Cardiac muscle cell (in vitro differentiated cells and primary cell): ENCODE results near the gene APELA. TPM values are rescaled to one million over a fixed set of nuclear protein-coding genes. Genes with fewer than 3 reads are reported as not detected.
"Not testable (repeated sequence)": the region's sequence is repeated elsewhere in the genome, so short reads cannot be mapped to it uniquely, and the experiment has no call there.

ENCODE experiments used
- DNase-seq, 2 donors: peaks; one replicate each; pipeline versions ENCODE4 v3.0.0 to v3.0.0-alpha.2; 2010 to 2017; ENCODE audit warnings: low read depth in 1 of 2, low spot score in 1 of 2
- H3K27ac ChIP-seq: fragments of 200-600 bp; sonication (generic); 2 replicates; pipeline ENCODE4 v1.5.1; 2016
- H3K27me3 ChIP-seq: fragments of 200-600 bp; sonication (generic); 2 replicates; pipeline ENCODE4 v1.6.0; 2016; ENCODE audit warnings: control low read depth
- H3K36me3 ChIP-seq: fragments of 200-600 bp; sonication (generic); 2 replicates; pipeline ENCODE4 v1.5.1; 2016; ENCODE audit warnings: control low read depth
- H3K4me1 ChIP-seq: fragments of 200-600 bp; sonication (generic); 2 replicates; pipeline ENCODE4 v1.8.1; 2017; ENCODE audit warnings: low read depth, mild to moderate bottlenecking, mixed run types
- H3K4me3 ChIP-seq: fragments of 200-600 bp; sonication (generic); 2 replicates; pipeline ENCODE4 v1.5.1; 2016; ENCODE audit warnings: mild to moderate bottlenecking
- H3K9me3 ChIP-seq: fragments of 200-600 bp; sonication (generic); 2 replicates; pipeline ENCODE4 v1.5.1; 2017; ENCODE audit warnings: low read depth, mild to moderate bottlenecking, control low read depth
- CTCF ChIP-seq: IDR thresholded peaks from 2 replicates; pipeline ENCODE4 v1.5.1; 2012; ENCODE audit warnings: low read depth, mild to moderate bottlenecking, low read length
- polyA plus RNA-seq: library from polyadenylated mRNA; unstranded; fragments of >200 nt; fragmentation: Nextera tagmentation; extraction: Ambion mirVana; gene quantifications from 2 replicates; pipeline ENCODE4 v1.2.1, GENCODE V29; 2016
- total RNA-seq: library from RNA; depleted of rRNA; stranded (reverse); fragments of >200 nt; gene quantifications from 2 replicates; pipeline ENCODE4 v1.2.3, GENCODE V29; 2016

APELA gene
- total and polyA plus RNA-seq, 2 experiments from 2014 or later = 2.3 to 5.8 TPM

DNA sequence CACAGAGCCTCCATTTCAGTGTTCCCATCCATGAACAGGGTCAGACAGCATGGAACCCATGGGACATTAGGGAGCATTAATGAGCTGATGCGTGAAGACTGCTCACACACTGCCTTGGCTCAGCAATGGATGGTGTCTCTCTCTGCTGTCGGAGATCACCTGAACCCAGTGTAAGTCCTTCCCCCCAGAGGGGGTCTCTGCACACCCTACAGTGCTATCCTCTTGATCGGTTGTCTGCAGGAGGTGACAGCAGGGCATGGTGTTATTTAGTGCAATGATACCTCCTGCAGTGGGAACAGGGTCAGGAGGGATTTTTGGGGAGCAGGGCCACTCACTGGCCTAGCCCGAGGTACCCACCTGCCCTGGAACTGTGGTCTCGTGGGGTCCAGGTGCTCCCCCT, 25.6 kb downstream of the APELA start:
- Histone ChIP-seq H3K9me3 (no peaks in the 10 kb centered on the region), H3K4me3 (no peak overlapping the region), H3K27me3 (no peaks in the 10 kb centered on the region), H3K4me1 (no peaks in the 10 kb centered on the region), H3K36me3 (no peaks in the 10 kb centered on the region), H3K27ac (no peak overlapping the region)
- no peak for TF ChIP-seq CTCF
- DNase-seq = no peak

GRCh38 chr4:164904336-164904735, 27.4 kb downstream of the APELA start:
- TF ChIP-seq CTCF = no peak
- Histone ChIP-seq H3K36me3 (no peaks in the 10 kb centered on the region), H3K4me3 (no peak overlapping the region), H3K27ac (no peak overlapping the region), H3K27me3 (no peaks in the 10 kb centered on the region), H3K9me3 (no peaks in the 10 kb centered on the region), H3K4me1 (no peaks in the 10 kb centered on the region)
- DNase-seq = no peak

GRCh38 chr4:164904941-164905340, 28.0 kb downstream of the APELA start:
- H3K9me3 ChIP-seq = no peaks in the 10 kb centered on the region
- H3K27me3 ChIP-seq = no peaks in the 10 kb centered on the region
- H3K27ac ChIP-seq = no peak overlapping the region
- no peaks in the 10 kb centered on the region for H3K4me1 ChIP-seq
- TF ChIP-seq CTCF = no peak
- no peak for DNase-seq
- no peaks in the 10 kb centered on the region for H3K36me3 ChIP-seq
- H3K4me3 ChIP-seq = no peak overlapping the region

DNA sequence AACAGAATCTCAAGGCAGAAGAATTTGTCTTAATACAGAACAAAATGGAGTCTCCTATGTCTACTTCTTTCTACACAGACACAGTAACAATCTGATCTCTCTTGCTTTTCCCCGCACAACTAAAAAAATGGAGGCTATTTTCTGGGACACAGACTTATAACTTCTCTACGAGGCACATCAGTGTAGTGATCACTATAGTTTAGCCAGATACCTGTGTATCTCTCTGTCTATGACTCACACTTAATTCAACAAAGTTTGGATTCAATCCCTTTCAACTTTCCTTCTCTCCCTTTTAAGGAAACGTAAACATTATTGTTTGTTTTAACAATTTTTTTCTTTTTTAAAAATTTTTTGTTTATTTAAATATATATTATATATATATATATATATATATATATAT, 29.4 kb downstream of the APELA start:
- DNase-seq = no peak
- Histone ChIP-seq H3K4me1 (no peaks in the 10 kb centered on the region), H3K27ac (no peak overlapping the region), H3K9me3 (no peaks in the 10 kb centered on the region), H3K36me3 (no peaks in the 10 kb centered on the region), H3K4me3 (no peak overlapping the region), H3K27me3 (no peaks in the 10 kb centered on the region)
- TF ChIP-seq CTCF = no peak

- H3K27me3 ChIP-seq, H3K36me3 ChIP-seq, H3K9me3 ChIP-seq, H3K4me3 ChIP-seq, DNase-seq, H3K4me1 ChIP-seq, H3K27ac ChIP-seq: not testable (repeated sequence)
These were observed 36.5 kb downstream of the APELA start for GRCh38 chr4:164913506-164913905.

DNA sequence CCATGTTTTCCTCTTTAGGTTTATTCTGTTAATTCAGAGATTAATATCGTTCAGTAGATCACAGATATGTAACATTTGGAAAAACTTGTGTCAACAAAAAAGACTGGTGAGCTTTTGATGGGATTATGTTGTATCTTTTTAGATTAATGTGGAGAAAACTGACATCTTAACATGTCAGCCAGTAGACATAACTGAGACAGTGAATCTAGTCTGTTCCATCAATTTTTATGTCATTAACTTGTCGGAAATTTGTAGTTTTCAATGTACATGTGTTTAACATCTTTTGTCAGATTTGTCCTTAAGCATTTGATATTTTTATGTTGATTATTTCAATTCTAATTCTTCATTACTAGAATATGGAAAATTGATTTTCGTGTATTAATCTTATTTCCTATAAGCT, 42.0 kb downstream of the APELA start:
- no peak overlapping the region for H3K4me3 ChIP-seq
- no peaks in the 10 kb centered on the region for H3K36me3 ChIP-seq
- H3K27ac ChIP-seq = no peak overlapping the region
- no peaks in the 10 kb centered on the region for H3K9me3 ChIP-seq
- H3K4me1 ChIP-seq = no peaks in the 10 kb centered on the region
- no peak for TF ChIP-seq CTCF
- no peaks in the 10 kb centered on the region for H3K27me3 ChIP-seq
- DNase-seq = no peak
